Sigmoid colon (tissue), 7 donors: ENCODE data around the gene DAPK3. TPM values are rescaled to one million over a fixed set of nuclear protein-coding genes. Genes with fewer than 3 reads are reported as not detected.

Source experiments
- polyA plus RNA-seq, 3 donors: library from polyadenylated mRNA; stranded (reverse); fragments of 200-250 nt; gene quantifications; one replicate each; pipeline ENCODE4 v1.2.3, GENCODE V29; 2013
- small RNA-seq, 3 donors: library from RNA; depleted of rRNA; stranded (forward); fragments of <200 nt; gene quantifications; one replicate each; pipeline ENCODE3, GENCODE V24; 2016
- total RNA-seq, 4 donors: library from RNA; depleted of rRNA; stranded (reverse); fragments of >200 nt; gene quantifications; one replicate each; pipeline ENCODE4 v1.1.0, GENCODE V29; 2016
- donor health status: healthy with polysubstance abuse.
- donor health status: Bipolar disorder and iron deficiency.
- donor health status: healthy.

The DAPK3 gene
- total and polyA plus RNA-seq, 7 donors = 38.4 to 167 (median 91.3) TPM

Small RNA genes lying within 50 kb of the gene (small RNA-seq; reads per million reads assigned to genes)
- 0 reads per million in 3 donors for gene RN7SL202P
- gene SNORD37 = 1.9 to 6.9 (median 3.1) reads per million in 3 donors

Other genes starting within 250 kb of the DAPK3 start
- 10 to 100 TPM; 17.8 to 42.9 (median 23.0) TPM for gene APBA3, start 209.4 kb downstream of the DAPK3 start, total RNA-seq
- 10 to 100 TPM; 12.0 to 19.5 (median 13.2) TPM for gene APBA3, start 209.4 kb downstream of the DAPK3 start, polyA plus RNA-seq
- gene MRPL54, start 208.4 kb downstream of the DAPK3 start, total RNA-seq = 100 to 1,000 TPM in 3 of 4 donors, 10 to 100 TPM in 1; 80.6 to 123 (median 103) TPM
- 100 to 1,000 TPM in 2 of 3 donors, 10 to 100 TPM in 1; 87.7 to 185 (median 168) TPM for gene MRPL54, start 208.4 kb downstream of the DAPK3 start, polyA plus RNA-seq
- gene RAX2, start 198.9 kb downstream of the DAPK3 start, total RNA-seq = not detected
- gene RAX2, start 198.9 kb downstream of the DAPK3 start, polyA plus RNA-seq = not detected
- 1 to 10 TPM in 1 of 4 donors, not detected in 3; 1.8 TPM for gene MATK, start 184.7 kb downstream of the DAPK3 start, total RNA-seq
- gene MATK, start 184.7 kb downstream of the DAPK3 start, polyA plus RNA-seq = 1 to 10 TPM in 2 of 3 donors, not detected in 1; 6.6 to 7.7 TPM
- gene ZFR2, start 102.1 kb downstream of the DAPK3 start, total RNA-seq = 1 to 10 TPM in 1 of 4 donors, under 1 TPM in 2, not detected in 1; under 0.01 to 1.2 (median 0.71) TPM
- under 1 TPM in 1 of 3 donors, not detected in 2; 0.22 TPM for gene ZFR2, start 102.1 kb downstream of the DAPK3 start, polyA plus RNA-seq
- 1 to 10 TPM; 1.5 to 3.8 (median 2.2) TPM for gene ATCAY, start 90.4 kb downstream of the DAPK3 start, total RNA-seq
- 1 to 10 TPM in 1 of 3 donors, not detected in 2; 1.6 TPM for gene ATCAY, start 90.4 kb downstream of the DAPK3 start, polyA plus RNA-seq
- under 1 TPM in 1 of 4 donors, not detected in 3; 0.71 TPM for gene NMRK2, start 38.0 kb downstream of the DAPK3 start, total RNA-seq
- gene NMRK2, start 38.0 kb downstream of the DAPK3 start, polyA plus RNA-seq = 1 to 10 TPM in 1 of 3 donors, under 1 TPM in 2; 0.19 to 2.4 (median 0.69) TPM
- gene EEF2, start 14.4 kb upstream of the DAPK3 start, total RNA-seq = 1,000 to 10,000 TPM; 1,842 to 2,448 (median 2,055) TPM
- gene EEF2, start 14.4 kb upstream of the DAPK3 start, polyA plus RNA-seq = 1,000 to 10,000 TPM in 2 of 3 donors, 100 to 1,000 TPM in 1; 906 to 1,654 (median 1,225) TPM
- gene PIAS4, start 36.6 kb upstream of the DAPK3 start, total RNA-seq = 10 to 100 TPM; 16.5 to 29.9 (median 19.3) TPM
- 10 to 100 TPM in 2 of 3 donors, 1 to 10 TPM in 1; 7.2 to 21.8 (median 15.0) TPM for gene PIAS4, start 36.6 kb upstream of the DAPK3 start, polyA plus RNA-seq
- gene ZBTB7A, start 95.8 kb upstream of the DAPK3 start, total RNA-seq = 10 to 100 TPM; 35.4 to 53.2 (median 44.8) TPM
- gene ZBTB7A, start 95.8 kb upstream of the DAPK3 start, polyA plus RNA-seq = 10 to 100 TPM; 22.8 to 39.1 (median 23.8) TPM
- gene MAP2K2, start 153.0 kb upstream of the DAPK3 start, total RNA-seq = 10 to 100 TPM; 48.2 to 76.4 (median 65.3) TPM
- 100 to 1,000 TPM; 196 to 278 (median 253) TPM for gene MAP2K2, start 153.0 kb upstream of the DAPK3 start, polyA plus RNA-seq
- gene CREB3L3, start 182.5 kb upstream of the DAPK3 start, total RNA-seq = under 1 TPM in 1 of 4 donors, not detected in 3; 0.55 TPM
- gene CREB3L3, start 182.5 kb upstream of the DAPK3 start, polyA plus RNA-seq = 10 to 100 TPM in 1 of 3 donors, 1 to 10 TPM in 2; 1.8 to 24.0 (median 8.5) TPM
- gene SIRT6, start 211.5 kb upstream of the DAPK3 start, total RNA-seq = 10 to 100 TPM; 10.3 to 23.5 (median 18.1) TPM
- gene SIRT6, start 211.5 kb upstream of the DAPK3 start, polyA plus RNA-seq = 100 to 1,000 TPM in 2 of 3 donors, 10 to 100 TPM in 1; 66.1 to 132 (median 129) TPM
- gene ANKRD24, start 211.6 kb upstream of the DAPK3 start, total RNA-seq = under 1 TPM; 0.36 to 0.99 (median 0.69) TPM
- gene ANKRD24, start 211.6 kb upstream of the DAPK3 start, polyA plus RNA-seq = 1 to 10 TPM in 1 of 3 donors, under 1 TPM in 1, not detected in 1; 0.60 to 1.2 TPM